ENCODE results near the gene CFAP107. TPM values are rescaled to one million over a fixed set of nuclear protein-coding genes. Genes with fewer than 3 reads are reported as not detected.
"Not testable (repeated sequence)": the region's sequence is repeated elsewhere in the genome, so short reads cannot be mapped to it uniquely, and the experiment has no call there.

The CFAP107 gene
- total RNA-seq, 3 donors from 2014 or later: not detected

GRCh38 chr1:12730156-12730555 is 15.8 kb upstream of the CFAP107 start:
- Histone ChIP-seq H3K4me1 (ENCODE audit: low read depth) (no peaks in the 10 kb centered on the region), H3K36me3 (ENCODE audit: low read depth) (no peaks in the 10 kb centered on the region), H3K9me3 (peaks cover 10% of the 10 kb centered on the region), H3K4me3 (no peak overlapping the region)
- no peak for ATAC-seq
- TF ChIP-seq CTCF (IDR thresholded peaks at IDR 0.05): no peak
- intact Hi-C loops (cut with DNase I, micrococcal nuclease): no loop called here
- no peak for DNase-seq

GRCh38 chr1:12731084-12731483 is 14.9 kb upstream of the CFAP107 start:
- intact Hi-C loops (cut with DNase I, micrococcal nuclease); H3K4me1 ChIP-seq (ENCODE audit: low read depth); ATAC-seq: not testable (repeated sequence)

GRCh38 chr1:12734651-12735050 is 11.3 kb upstream of the CFAP107 start:
- ATAC-seq (no peak), DNase-seq (no peak)
- TF ChIP-seq CTCF (IDR thresholded peaks at IDR 0.05): no peak
- Histone ChIP-seq H3K4me3 (no peak overlapping the region), H3K36me3 (ENCODE audit: low read depth) (no peaks in the 10 kb centered on the region), H3K9me3 (peaks cover 8% of the 10 kb centered on the region), H3K4me1 (ENCODE audit: low read depth) (no peaks in the 10 kb centered on the region)
- intact Hi-C loops (cut with DNase I, micrococcal nuclease): no loop called here

More at GRCh38 chr1:12731084-12731483, 14.9 kb upstream of the CFAP107 start:
- not testable (repeated sequence) for H3K36me3 ChIP-seq (ENCODE audit: low read depth); H3K9me3 ChIP-seq; DNase-seq; H3K4me3 ChIP-seq

- no peak overlapping the region for H3K4me3 ChIP-seq
- no peak for ATAC-seq
These were observed 7.1 kb upstream of the CFAP107 start for GRCh38 chr1:12738934-12739333.

GRCh38 chr1:12739613-12740012 is 6.4 kb upstream of the CFAP107 start:
- TF ChIP-seq CTCF (IDR thresholded peaks at IDR 0.05): no peak
- Histone ChIP-seq H3K9me3 (no peaks in the 10 kb centered on the region), H3K36me3 (ENCODE audit: low read depth) (no peaks in the 10 kb centered on the region), H3K4me3 (no peak overlapping the region), H3K4me1 (ENCODE audit: low read depth) (no peaks in the 10 kb centered on the region)
- DNase-seq (no peak), ATAC-seq (no peak)
- intact Hi-C loops (cut with DNase I, micrococcal nuclease): no loop called here

More at GRCh38 chr1:12738934-12739333, 7.1 kb upstream of the CFAP107 start:
- no peak for DNase-seq
- no peaks in the 10 kb centered on the region for H3K9me3 ChIP-seq
- H3K4me1 ChIP-seq (ENCODE audit: low read depth): no peaks in the 10 kb centered on the region
- no peaks in the 10 kb centered on the region for H3K36me3 ChIP-seq (ENCODE audit: low read depth)
- TF ChIP-seq CTCF (IDR thresholded peaks at IDR 0.05): no peak
- intact Hi-C loops (cut with DNase I, micrococcal nuclease): no loop called here

GRCh38 chr1:12741946-12742345 is 4.1 kb upstream of the CFAP107 start:
- intact Hi-C loops (cut with DNase I, micrococcal nuclease): no loop called here
- ATAC-seq: no peak
- H3K4me3 ChIP-seq: no peak overlapping the region
- DNase-seq: no peak
- no peak for TF ChIP-seq CTCF (IDR thresholded peaks at IDR 0.05)
- H3K9me3 ChIP-seq: no peaks in the 10 kb centered on the region
- no peaks in the 10 kb centered on the region for H3K4me1 ChIP-seq (ENCODE audit: low read depth)
- H3K36me3 ChIP-seq (ENCODE audit: low read depth): no peaks in the 10 kb centered on the region
